ENCODE results near the gene PNPLA5.

GRCh38 chr22:43922123-43922522 is 30.3 kb upstream of the PNPLA5 start:
- TF ChIP-seq CTCF (conservative IDR thresholded peaks at IDR 0.05; ENCODE audit: low read depth, low read length) (no peak; the same call in 1 of the 2 replicates), EZH2 (IDR thresholded peaks at IDR 0.05; ENCODE audit: low read length, unreplicated experiment) (no peak)
